Duodenal mucosa (tissue), 2 donors: Measurements from ENCODE around the gene SMYD3.

ENCODE experiments used
- H3K27ac ChIP-seq: one replicate; pipeline ENCODE4 v1.7.0; 2013; ENCODE audit warnings: low read depth, low read length
- H3K27me3 ChIP-seq, 2 donors: one replicate each; pipeline ENCODE4 v1.7.0; 2013; ENCODE audit warnings: low read length in 2 of 2, control low read depth in 1 of 2; ENCODE audit not compliant: insufficient read depth in 2 of 2, control insufficient read depth in 1 of 2
- H3K36me3 ChIP-seq, 2 donors: one replicate each; pipeline ENCODE4 v1.7.0; 2013; ENCODE audit warnings: low read length in 2 of 2, control low read depth in 1 of 2; ENCODE audit not compliant: insufficient read depth in 2 of 2, control insufficient read depth in 1 of 2
- H3K4me1 ChIP-seq, 2 donors: one replicate each; pipeline ENCODE4 v1.7.0; 2013; ENCODE audit warnings: low read length in 2 of 2, control low read depth in 1 of 2; ENCODE audit not compliant: insufficient read depth in 2 of 2, control insufficient read depth in 1 of 2
- H3K4me3 ChIP-seq, 2 donors: one replicate each; pipeline ENCODE4 v1.7.0; 2013; ENCODE audit warnings: low read length in 2 of 2, low read depth in 1 of 2
- H3K9ac ChIP-seq, 2 donors: one replicate each; pipeline ENCODE4 v1.7.0; 2013; ENCODE audit warnings: low read length in 2 of 2, low read depth in 1 of 2
- H3K9me3 ChIP-seq, 2 donors: one replicate each; pipeline ENCODE4 v1.7.0; 2013; ENCODE audit warnings: low read length in 2 of 2, control low read depth in 1 of 2; ENCODE audit not compliant: control insufficient read depth in 1 of 2

SMYD3 gene

DNA sequence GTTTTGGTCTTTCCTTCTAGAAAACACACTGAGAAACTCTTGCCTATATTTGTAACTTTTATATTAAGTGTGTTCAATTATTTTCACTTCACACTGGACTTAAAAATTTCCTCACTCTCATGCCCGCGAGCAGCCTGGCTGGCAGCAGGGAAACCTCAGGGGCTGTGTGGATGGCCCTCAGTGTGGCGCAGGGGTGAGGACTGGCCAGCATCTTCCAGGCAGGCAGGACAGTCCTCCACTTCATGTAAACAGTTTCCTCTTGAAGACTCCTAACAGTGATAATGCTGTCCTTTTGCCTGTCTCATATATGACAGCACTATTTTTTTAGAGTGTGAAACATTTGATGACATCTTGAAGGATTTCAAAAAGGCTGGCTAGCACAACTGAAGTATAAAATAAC is 733.7 kb downstream of the SMYD3 start:
- no peak overlapping the region for H3K27ac ChIP-seq
- H3K9ac ChIP-seq, result no peak overlapping the region
- H3K4me1 ChIP-seq, result no peaks in the 10 kb centered on the region
- H3K27me3 ChIP-seq, result no peaks in the 10 kb centered on the region
- H3K9me3 ChIP-seq, result no peaks in the 10 kb centered on the region
- H3K4me3 ChIP-seq, result no peak overlapping the region
- H3K36me3 ChIP-seq, result no peaks in the 10 kb centered on the region

DNA sequence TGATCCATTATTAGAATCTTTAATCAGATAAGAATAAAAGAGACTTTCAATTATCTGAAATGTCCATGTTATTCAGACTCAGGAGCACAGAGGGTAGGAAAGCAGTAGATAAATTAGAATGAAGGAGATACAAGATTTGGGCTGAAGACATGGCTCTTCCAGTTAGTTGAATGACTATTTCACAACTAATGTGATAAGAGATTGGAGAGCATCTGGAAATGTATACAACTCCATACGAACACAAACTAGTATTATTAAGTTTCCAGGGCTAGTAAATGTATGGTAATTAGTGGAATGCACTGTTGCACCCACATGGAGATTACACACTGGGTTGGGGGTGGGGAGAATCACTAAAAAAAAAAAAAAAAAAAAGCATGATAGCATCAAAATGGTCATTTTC is 734.3 kb downstream of the SMYD3 start:
- peaks cover 0 to 3% of the 10 kb centered on the region in 2 donors for H3K36me3 ChIP-seq
- no peaks in the 10 kb centered on the region for H3K27me3 ChIP-seq
- H3K9ac ChIP-seq, result no peak overlapping the region
- no peak overlapping the region for H3K27ac ChIP-seq
- no peaks in the 10 kb centered on the region for H3K4me1 ChIP-seq
- H3K4me3 ChIP-seq, result no peak overlapping the region
- H3K9me3 ChIP-seq, result no peaks in the 10 kb centered on the region

DNA sequence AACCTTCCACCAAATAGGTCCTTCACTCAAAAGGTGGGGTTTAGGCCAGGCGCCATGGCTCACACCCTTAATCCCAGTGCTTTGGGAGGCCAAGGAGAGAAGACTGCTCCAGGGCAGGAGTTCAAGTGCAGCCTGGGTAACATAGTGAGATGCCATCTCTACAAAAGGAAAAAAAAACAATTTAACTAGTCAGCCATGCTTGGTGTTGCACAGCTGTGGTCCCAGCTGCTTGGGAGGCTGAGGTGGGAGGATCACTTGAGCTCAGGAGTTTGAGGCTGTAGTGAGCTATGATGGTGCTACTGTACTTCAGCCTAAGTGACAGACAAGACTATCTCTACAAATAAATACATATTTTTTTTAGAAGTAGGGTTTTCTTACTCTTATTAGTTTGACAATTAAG is 734.8 kb downstream of the SMYD3 start:
- peaks cover 0 to 3% of the 10 kb centered on the region in 2 donors for H3K36me3 ChIP-seq
- no peak overlapping the region for H3K4me3 ChIP-seq
- no peaks in the 10 kb centered on the region for H3K9me3 ChIP-seq
- no peaks in the 10 kb centered on the region for H3K27me3 ChIP-seq
- no peaks in the 10 kb centered on the region for H3K4me1 ChIP-seq
- H3K27ac ChIP-seq, result no peak overlapping the region
- no peak overlapping the region for H3K9ac ChIP-seq

DNA sequence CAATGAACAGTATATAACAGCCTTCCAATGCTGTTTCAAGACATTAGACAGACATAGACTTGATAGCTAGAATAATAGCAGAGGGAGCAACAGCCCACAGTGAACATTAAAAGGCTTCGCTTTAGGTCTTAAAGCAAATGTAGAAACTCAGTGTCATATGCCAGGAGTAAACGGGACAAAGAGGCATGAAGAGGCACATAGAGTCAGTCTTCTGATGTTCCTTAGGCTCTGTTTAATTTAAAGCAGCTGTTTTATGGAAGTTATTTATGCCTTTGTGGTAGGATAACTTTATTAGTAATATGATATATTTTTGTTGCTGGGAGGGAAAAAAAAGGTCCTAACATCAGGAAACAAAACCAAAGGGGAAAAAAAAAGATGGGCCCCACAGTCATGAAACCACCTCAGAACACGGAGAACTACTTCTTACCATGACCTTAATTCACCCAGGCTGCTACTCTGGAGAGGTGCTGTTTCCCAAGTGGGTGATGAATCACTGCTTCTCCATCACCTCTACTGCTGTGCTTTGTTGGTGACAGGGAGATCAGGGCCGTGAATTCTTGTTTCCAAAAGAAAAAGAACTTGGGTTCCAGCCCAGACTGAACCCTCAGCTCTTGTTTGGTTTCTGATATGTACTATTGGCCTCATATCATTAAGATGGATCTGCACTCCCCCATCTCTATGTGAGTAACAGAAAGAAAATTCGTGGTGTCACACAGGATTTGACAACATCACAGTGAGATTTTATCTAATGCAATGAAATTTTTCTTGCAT is 735.4 kb downstream of the SMYD3 start:
- H3K36me3 ChIP-seq, result peaks cover 0 to 3% of the 10 kb centered on the region in 2 donors
- H3K27me3 ChIP-seq, result no peaks in the 10 kb centered on the region
- no peak overlapping the region for H3K9ac ChIP-seq
- H3K4me1 ChIP-seq, result no peaks in the 10 kb centered on the region
- no peak overlapping the region for H3K4me3 ChIP-seq
- H3K27ac ChIP-seq, result no peak overlapping the region
- no peaks in the 10 kb centered on the region for H3K9me3 ChIP-seq

DNA sequence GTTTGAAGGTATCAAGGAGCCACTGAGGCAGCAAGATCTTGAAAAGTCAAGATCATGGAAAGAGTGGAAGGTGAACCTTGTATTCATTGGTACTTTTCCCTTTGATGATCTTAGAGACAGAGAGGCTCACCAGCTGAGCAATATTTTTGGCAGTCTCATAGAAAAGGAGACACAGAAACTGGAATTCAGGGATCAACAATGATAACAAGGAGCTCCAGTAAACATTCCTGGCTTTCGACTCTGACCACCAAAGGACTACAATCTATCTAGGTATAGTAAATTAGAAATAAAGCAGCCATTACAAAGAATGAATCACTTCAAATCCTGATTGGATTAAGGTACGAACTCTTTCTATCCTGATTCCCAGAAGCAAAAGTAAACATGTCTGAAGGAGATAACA is 736.9 kb downstream of the SMYD3 start:
- H3K4me1 ChIP-seq, result no peaks in the 10 kb centered on the region
- H3K4me3 ChIP-seq, result no peak overlapping the region
- H3K27ac ChIP-seq, result no peak overlapping the region
- no peaks in the 10 kb centered on the region for H3K27me3 ChIP-seq
- H3K9ac ChIP-seq, result no peak overlapping the region
- peaks cover 0 to 3% of the 10 kb centered on the region in 2 donors for H3K36me3 ChIP-seq
- H3K9me3 ChIP-seq, result no peaks in the 10 kb centered on the region

DNA sequence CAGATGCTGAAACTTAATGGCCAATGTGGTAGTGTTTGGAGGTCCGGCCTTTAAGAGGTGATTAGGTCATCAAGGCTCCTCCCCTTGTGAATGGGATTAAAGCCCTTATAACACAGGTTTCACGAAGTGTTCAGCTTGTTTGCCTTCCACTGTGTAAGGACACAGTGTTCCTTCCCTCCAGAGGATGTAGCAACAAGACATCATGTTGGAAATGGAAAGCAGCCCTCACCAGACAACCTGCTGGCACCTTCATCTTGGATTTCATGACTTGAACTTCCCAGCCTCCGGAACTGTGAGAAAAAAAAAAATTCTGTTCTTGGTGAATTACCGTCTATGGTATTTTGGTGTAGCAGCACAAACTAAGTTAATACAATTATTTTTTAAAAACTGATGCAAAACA is 738.5 kb downstream of the SMYD3 start:
- no peaks in the 10 kb centered on the region for H3K27me3 ChIP-seq
- peaks cover 0 to 3% of the 10 kb centered on the region in 2 donors for H3K36me3 ChIP-seq
- no peaks in the 10 kb centered on the region for H3K4me1 ChIP-seq
- no peaks in the 10 kb centered on the region for H3K9me3 ChIP-seq
- H3K4me3 ChIP-seq, result no peak overlapping the region
- H3K9ac ChIP-seq, result no peak overlapping the region
- H3K27ac ChIP-seq, result no peak overlapping the region

DNA sequence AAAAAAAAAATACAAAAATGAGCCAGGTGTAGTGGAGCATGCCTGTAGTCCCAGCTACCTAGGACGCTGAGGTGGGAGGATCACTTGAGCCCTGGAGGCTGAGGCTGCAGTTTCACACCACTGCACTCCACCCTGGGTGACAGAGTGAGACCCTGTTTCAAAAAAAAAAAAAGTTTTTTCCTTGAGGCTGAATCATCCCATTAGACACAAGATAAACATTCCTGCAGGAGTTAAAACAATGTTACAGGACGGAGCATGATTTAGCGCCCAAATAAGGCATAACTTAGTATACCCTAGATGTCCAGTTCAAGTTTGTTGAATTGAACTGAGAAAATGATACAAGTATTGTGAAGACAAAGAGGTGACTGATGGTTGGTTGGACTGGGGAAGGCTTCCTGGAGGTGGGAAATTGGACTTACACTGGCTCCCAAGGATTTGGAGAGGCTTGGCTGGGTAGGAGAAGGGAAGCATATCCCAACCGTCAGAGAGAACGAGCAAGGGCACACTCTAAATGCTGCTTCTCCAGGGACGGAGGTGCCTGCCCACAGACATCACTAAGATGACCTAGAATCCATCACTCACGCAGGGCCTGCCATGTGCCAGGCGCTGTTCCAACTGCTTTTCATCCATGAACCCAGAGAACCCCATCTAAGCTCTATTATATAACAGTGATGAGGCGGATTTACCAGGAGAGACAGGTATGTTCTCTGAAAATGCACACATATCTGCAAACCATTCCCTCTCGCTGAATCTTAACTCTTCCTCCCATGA is 741.7 kb downstream of the SMYD3 start:
- H3K4me1 ChIP-seq, result no peaks in the 10 kb centered on the region
- H3K4me3 ChIP-seq, result no peak overlapping the region
- H3K9me3 ChIP-seq, result no peaks in the 10 kb centered on the region
- no peaks in the 10 kb centered on the region for H3K27me3 ChIP-seq
- peaks cover 2 to 3% of the 10 kb centered on the region in 2 donors for H3K36me3 ChIP-seq
- no peak overlapping the region for H3K27ac ChIP-seq
- no peak overlapping the region for H3K9ac ChIP-seq

DNA sequence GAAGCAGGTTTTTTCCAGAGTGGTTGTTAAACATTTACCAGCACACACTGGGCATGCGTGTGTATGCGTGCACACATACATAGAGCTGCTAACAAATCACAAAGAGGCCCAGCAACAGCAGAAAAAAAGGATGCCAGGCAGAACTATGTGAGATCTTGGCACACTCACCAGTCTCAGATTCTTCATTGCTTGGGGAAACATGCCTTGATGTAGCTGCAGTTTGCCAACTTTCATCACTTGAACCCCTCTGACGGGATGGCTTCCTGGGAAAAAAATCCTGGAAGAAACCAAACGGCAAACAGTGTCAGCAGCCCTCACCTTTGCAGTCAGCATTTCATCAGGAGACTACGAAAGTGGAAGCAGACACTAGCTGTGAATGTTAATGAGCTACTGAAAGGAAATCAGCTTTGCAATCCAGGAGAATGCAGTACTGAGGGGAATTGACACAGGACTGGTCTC is 743.2 kb downstream of the SMYD3 start:
- peaks cover 2 to 3% of the 10 kb centered on the region in 2 donors for H3K36me3 ChIP-seq
- H3K27me3 ChIP-seq, result no peaks in the 10 kb centered on the region
- no peak overlapping the region for H3K9ac ChIP-seq
- H3K4me3 ChIP-seq, result no peak overlapping the region
- no peak overlapping the region for H3K27ac ChIP-seq
- H3K9me3 ChIP-seq, result no peaks in the 10 kb centered on the region
- no peaks in the 10 kb centered on the region for H3K4me1 ChIP-seq

DNA sequence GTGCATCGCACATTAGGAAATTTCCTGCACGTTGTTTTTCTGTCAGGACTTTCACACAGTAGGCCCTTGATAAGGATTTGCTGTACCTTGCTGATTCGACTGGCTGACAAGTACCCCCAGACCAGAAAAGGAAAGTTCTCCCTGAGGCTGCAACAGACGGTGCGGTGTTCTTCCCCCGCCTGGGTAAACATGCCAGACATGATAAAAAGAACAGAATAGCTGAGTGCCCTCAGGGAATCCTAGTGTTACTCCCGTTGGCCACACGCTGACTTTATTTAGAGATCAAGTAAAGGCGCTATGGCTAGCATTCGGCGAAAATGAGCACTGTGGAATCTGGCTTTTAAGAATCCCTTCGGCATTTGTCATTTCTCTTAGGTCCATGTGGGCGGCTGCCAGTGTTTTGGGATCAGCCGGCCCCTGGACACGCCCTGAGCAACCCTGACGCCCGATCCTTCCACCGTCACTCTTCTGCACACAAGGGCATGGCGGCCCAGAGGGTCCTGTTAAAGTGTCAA is 744.6 kb downstream of the SMYD3 start:
- no peaks in the 10 kb centered on the region for H3K27me3 ChIP-seq
- H3K9me3 ChIP-seq, result no peaks in the 10 kb centered on the region
- H3K4me1 ChIP-seq, result no peaks in the 10 kb centered on the region
- peaks cover 0 to 2% of the 10 kb centered on the region in 2 donors for H3K36me3 ChIP-seq
- no peak overlapping the region for H3K27ac ChIP-seq
- H3K9ac ChIP-seq, result no peak overlapping the region
- H3K4me3 ChIP-seq, result no peak overlapping the region

DNA sequence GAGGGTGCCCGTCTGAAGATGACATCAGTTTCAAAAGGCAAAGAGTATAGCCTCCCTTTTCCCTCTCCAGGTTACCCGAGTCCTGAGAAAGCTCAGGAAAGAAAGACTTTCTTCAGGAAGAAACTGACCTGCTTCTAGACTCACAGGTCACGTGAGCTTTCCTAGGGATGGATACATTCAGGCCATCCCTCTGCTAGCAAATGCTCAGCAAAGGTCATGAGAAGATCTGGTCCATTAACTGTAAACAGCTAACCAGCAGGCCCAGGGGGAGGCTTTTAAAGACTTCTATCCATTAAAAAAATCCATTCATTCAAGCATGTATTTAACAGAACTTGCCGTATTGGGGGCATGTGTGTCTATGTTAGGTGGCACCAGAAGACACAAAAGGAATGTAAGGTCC is 746.8 kb downstream of the SMYD3 start:
- H3K4me1 ChIP-seq, result no peaks in the 10 kb centered on the region
- H3K27ac ChIP-seq, result no peak overlapping the region
- H3K4me3 ChIP-seq, result no peak overlapping the region
- no peak overlapping the region for H3K9ac ChIP-seq
- H3K27me3 ChIP-seq, result no peaks in the 10 kb centered on the region
- H3K36me3 ChIP-seq, result peaks cover 0 to 2% of the 10 kb centered on the region in 2 donors
- H3K9me3 ChIP-seq, result no peaks in the 10 kb centered on the region
